Breast epithelium (tissue), 3 donors: Measurements from ENCODE around the gene NRF1.

Experiments used
- CTCF ChIP-seq, 3 donors: fragments of 450-650 bp; IDR thresholded peaks; one replicate each; pipeline ENCODE4 v1.5.1; 2016 to 2017; ENCODE audit warnings: antibody characterized with exemption in 3 of 3, mild to moderate bottlenecking in 3 of 3, moderate library complexity in 3 of 3
- POLR2AphosphoS5 ChIP-seq, 3 donors: sonication (generic); formaldehyde crosslinking; IDR thresholded peaks; one replicate each; pipeline ENCODE4 v1.6.1; 2017; ENCODE audit warnings: antibody characterized with exemption in 3 of 3

- TF ChIP-seq POLR2AphosphoS5 (IDR thresholded peaks at IDR 0.05) = no peak
- peak; percentile 9 to 38 (median 37) for TF ChIP-seq CTCF (IDR thresholded peaks at IDR 0.05)
These were observed 23.9 kb downstream of the NRF1 start for GRCh38 chr7:129635300-129636029.
